Measurements from ENCODE around the gene DYRK1A.
A peak's percentile ranks its signal among the peaks of the same experiment; 100 is the strongest.

The DYRK1A gene

GRCh38 chr21:37365517-37366481 lies 774 bp upstream of the DYRK1A start:
- peak in 1 of 2 donors; percentile 40 for DNase-seq (ENCODE audit: low read depth in 2 of 2)

DNA sequence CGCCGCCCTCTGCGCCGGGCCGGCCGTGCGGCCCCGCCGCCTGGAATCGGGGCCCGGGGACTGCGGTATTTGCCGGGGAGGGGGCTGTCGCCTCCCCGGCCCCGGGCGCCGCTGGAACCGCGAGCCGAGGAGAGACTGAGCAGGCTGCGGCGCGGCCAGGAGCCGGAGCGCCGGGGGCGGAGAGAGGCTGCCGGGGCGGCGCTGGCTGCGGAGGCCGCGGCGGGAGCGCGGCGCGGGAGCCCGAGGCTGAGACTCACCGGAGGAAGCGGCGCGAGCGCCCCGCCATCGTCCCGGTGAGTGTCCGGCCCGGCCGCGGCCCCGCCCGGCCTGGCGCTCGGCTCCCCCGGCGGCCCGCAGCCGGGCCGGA lies 746 bp downstream of the DYRK1A start:
- DNase-seq (ENCODE audit: low read depth in 2 of 2), result no peak

DNA sequence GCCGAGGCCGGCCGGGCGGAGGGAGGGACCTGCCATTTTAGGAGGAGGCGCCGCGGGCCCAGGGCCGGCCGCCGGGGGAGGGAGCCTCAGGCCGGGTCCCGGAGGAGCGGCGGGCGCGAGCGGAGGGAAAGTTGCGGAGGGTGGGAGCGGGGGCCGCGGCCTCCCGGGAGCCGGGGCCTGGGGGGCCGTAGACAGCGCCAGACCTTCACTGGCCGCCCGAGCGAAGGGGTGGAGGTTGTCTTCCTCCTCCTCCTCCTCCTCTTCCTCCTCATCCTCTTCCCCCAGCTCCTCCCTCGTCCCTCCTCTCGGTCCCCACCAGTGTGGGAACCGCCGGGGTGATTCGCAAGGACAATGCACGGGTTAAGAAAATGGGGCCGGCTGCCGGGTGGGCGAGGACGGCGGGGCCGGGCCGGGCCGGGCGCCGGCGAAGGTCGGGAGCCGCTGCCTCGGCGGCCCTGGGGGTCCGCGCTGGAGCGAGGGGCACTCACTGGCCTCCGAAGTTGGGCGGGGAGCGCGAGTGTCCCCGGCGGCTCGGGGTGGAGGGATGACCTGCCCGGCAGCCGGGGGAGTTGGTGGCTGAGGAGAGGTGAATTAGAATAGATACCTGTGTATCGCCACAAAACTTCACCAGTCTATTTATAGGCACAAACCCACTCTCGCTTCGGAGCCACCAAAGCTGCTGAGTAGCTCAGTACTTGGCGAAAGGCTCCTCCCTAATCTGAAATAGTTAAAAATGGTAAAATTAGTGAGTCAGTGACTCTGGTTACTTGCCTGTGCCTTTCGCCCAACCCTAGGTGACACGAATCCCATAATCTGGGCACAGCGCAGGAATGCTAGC lies 1.3 kb downstream of the DYRK1A start:
- peak in 1 of 2 donors; percentile 36 for DNase-seq (ENCODE audit: low read depth in 2 of 2)

GRCh38 chr21:37368541-37369279 lies 2.1 kb downstream of the DYRK1A start:
- no peak for DNase-seq (ENCODE audit: low read depth in 2 of 2)

DNA sequence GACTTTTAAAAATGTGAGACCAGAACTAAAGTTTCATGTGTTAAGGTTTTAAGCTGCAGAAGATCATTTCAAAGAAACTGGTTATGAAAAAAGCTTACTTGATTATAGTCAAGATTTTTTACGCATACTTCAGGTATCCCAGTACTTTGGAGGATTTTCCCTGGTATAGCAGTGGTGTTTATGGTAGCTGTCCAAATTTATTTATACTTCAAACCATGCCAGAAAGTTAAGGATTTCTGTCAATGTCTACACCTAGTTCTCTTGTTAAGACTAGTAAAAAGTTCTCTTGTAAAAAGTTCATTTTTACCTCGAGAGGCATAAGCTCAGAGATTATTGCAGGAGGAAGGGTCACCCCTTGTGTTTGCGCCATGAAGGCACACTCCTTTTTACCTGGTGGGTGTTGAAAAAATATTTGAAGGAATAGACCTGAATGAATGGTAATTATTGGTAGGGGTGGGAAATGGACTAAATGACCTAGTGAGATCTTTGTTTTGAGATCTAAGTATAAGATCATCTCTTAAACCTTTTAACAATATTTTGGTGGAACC lies 2.8 kb downstream of the DYRK1A start:
- no peak for DNase-seq (ENCODE audit: low read depth in 2 of 2)

DNA sequence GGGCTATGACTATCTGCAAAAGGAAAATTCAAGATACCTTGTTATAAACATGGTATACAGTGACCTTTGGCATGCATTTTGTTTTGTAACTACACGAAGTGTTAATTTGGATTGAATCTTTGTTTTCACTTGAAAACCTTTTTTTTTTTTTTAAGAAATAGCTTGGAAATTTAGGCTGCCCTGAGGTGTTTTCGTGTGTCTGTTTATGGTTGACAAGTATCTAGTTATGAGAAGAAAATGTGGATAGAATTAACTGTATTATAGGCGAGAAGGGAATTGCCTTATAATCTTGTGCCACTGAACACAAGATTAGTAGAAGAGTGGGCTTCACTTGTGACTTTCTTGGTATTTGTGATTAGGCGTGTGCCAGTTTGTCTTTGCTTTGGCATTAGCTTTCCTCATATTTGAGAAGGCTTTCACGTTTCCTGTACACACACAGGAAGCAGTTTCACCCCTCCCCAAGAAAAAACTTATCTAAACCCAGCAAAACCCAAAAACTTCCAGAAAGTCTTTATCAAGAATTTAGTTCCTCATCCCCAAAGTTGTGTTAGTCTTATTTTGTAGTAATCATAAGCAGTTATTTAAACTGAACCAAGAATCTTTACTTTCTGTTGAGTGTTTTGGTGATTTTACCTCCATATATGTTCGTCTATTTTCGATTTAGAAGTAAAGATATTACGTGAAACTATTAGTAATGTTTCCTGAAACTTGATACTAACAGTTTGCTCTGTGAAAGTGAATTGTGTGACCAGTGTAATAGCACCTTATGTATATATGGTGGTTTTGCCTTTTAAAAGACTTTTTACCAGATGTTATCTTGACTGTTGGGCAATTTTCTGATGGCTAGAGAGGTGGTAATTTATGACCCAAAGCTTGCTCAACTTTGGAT lies 3.8 kb downstream of the DYRK1A start:
- no peak for DNase-seq (ENCODE audit: low read depth in 2 of 2)

- DNase-seq (ENCODE audit: low read depth in 2 of 2), result no peak
These were observed 4.4 kb downstream of the DYRK1A start for GRCh38 chr21:37371041-37371397.

- no peak for DNase-seq (ENCODE audit: low read depth in 2 of 2)
These were observed 5.7 kb downstream of the DYRK1A start for GRCh38 chr21:37372127-37372731.

DNA sequence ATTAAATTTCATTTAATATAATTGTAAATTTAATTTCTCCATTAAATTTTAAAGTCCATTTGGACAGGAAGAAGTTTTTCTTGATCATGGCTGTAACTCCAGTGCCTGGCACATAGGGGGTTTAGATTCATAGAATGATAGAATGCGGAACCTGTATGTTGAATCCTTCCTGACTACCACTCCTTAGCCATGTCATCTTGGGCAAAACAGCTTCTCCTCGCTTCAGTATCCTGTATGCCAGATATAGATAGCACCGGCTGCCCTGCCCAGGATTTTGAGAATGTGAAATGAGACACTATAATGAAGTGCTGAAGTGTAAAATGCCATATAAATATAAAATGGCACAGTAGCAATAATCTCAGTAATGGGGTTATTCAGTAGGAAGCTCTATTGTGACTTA lies 6.4 kb downstream of the DYRK1A start:
- DNase-seq (ENCODE audit: low read depth in 2 of 2), result no peak

GRCh38 chr21:37373539-37373938 lies 7.0 kb downstream of the DYRK1A start:
- no peak for DNase-seq (ENCODE audit: low read depth in 2 of 2)

DNA sequence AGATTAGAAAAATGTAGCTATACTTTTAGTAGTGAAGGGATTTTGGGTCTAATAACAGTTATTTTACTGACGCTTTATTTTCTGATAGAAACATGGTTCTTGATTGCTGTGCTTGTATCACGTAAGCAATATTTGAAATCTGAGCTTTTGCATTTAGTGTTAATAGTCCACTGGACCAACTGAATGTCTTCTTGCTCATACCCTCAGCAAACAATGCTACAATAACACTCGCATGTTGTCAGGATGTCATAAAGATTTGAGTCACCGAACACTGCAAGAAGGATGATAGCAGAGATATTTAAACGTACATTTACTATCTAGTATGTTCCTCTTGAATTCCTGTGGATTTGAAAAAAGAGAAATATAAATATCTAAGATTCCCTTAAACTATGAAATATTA lies 7.5 kb downstream of the DYRK1A start:
- DNase-seq (ENCODE audit: low read depth in 2 of 2), result no peak

DNA sequence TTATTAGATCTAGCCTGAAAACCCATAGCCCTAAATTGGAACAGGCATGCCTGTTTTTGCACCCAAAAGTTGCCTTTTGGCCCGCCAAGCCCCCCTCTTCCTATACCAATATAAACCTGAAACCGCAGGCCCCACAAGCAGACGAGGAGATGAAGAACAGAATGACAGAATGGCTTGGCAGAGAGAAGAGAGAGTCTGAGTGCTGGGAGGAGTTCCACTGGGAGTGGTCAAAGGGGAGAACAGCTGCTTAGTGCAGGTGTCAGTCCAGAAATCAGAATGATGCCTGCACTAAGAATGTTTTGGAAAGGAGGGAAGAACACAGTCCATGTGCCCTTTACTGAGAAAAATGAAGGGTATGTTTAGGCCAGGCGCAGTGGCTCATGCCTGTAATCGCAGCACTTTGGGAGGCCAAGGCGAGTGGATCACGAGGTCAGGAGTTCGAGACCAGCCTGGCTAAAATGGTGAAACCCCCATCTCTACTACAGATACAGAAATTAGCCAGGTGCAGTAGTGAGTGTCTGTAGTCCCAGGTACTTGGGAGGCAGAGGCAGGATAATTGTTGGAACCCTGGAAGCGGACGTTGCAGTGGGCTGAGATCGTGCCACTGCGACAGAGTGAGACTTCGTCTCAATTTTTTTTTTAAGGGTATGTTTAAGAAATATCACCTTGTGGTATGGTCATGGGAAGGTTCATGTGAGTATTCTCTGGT lies 9.4 kb downstream of the DYRK1A start:
- no peak for DNase-seq (ENCODE audit: low read depth in 2 of 2)

GRCh38 chr21:37378700-37379139 lies 12.1 kb downstream of the DYRK1A start:
- DNase-seq (ENCODE audit: low read depth in 2 of 2), result no peak

- no peak for DNase-seq (ENCODE audit: low read depth in 2 of 2)
These were observed 14.1 kb downstream of the DYRK1A start for GRCh38 chr21:37380349-37381323.

DNA sequence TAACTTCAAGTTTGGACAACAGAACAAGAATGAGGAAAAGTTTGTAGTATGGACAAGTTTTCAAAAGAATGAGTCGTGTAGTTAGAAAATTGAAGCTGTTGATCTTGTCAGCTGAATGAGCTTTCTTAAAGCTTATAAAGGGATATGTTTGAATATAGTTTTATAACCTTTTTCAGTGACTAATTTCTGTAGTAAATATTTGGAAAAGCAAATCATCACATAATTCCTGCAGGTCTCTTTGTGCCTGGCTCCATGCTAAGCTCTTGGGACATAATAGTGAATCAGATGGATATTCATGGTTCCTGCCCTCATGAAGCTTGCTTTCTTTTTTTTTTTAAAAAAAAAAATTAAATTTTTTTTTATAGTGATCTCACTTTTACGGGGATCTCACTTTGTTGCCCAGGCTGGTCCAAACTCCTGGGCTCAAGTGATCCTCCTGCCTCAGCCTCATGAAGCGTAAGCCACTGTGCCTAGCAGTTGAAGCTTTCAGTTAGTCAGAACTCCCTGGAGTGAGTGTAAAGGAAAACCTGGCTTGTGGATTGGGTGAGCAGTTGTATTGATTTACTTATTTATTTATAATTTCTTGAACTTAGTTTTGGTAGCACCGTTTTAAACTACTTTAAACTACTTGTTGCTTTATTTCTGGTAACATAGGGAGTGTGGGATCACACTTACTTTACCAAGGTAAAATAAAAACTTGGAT lies 15.5 kb downstream of the DYRK1A start:
- DNase-seq (ENCODE audit: low read depth in 2 of 2), result no peak

DNA sequence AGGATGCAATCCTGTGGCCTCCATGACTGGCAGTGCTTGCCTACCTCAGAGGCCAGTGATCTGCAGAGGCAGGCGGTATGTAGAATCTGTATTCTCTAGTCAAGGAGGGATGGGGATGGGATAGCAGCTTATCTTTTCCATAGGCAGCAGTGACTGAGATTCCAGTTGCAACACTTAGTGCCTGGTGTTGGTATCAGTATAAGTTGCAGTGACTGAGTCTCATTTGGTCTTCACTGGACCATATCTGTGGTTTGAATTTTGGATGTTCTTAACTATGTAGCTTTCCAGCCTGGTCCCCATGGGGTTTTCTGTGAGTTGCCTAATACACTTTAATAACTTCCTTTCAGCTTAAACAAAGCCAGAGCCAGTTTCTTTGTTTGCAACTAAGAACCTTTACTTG lies 16.5 kb downstream of the DYRK1A start:
- DNase-seq (ENCODE audit: low read depth in 2 of 2), result no peak

DNA sequence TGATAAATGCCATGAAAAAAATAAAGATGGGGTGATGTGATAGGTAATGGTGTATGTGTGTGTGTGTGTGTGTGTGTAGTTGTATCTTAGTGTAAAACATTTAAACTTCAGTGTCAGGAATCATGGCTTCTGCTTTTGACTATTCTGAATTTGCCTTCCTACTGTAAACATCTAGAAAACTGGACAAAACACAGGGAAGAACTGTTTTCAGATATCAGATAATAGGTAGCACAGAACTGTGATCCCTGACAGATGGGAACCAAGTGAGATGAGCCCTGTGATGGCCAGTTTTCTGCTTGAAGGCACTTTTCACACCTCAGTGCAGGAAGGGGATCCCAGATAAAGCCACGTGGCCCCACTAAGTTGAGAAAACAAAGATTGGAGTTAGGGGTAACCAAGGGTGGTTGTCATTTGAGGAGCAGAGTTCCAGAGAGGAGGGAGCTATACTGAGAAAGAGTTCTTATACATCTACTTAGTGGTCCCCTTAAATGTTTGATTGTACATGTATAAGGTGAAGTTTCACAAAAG lies 17.3 kb downstream of the DYRK1A start:
- no peak for DNase-seq (ENCODE audit: low read depth in 2 of 2)

DNA sequence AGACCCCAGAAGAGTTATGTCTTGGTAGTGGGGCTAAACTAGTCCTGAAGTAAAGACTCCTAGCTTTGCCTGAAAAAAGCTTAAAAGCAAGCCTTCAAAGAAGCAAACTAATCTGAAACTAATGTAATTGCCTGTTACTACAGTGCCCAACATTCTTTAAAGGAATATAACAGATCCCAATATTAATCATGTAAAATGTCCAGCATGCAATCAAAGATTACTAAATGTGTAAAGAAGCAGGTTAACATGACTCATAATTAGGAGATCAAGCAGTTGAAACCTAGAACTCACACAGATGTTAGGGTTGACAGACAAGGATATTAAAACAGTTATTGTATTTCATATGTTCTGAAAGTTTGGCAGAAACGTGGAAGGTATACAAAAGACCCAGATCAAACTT lies 17.8 kb downstream of the DYRK1A start:
- DNase-seq (ENCODE audit: low read depth in 2 of 2), result no peak
